PC-3 (cell line): ENCODE results near the gene HAO1. TPM values are rescaled to one million over a fixed set of nuclear protein-coding genes. Genes with fewer than 3 reads are reported as not detected.
"Not testable (repeated sequence)": the region's sequence is repeated elsewhere in the genome, so short reads cannot be mapped to it uniquely, and the experiment has no call there.

Experiments
- ATAC-seq: fragments of 200-7000 bp; cut with Tn5 transposase; 2 replicates; pipeline ENCODE4 v1.9.1; 2020; ENCODE audit warnings: mild to moderate bottlenecking, moderate library complexity
- BruUV-seq: library from RNA; stranded (reverse); fragments of 400-500 nt; replicated peaks from 2 replicates; lab custom pipeline; 2021; lab: Mats Ljungman, UMichigan
- CTCF ChIA-PET: fragments of 300-600 bp; sonication (Branson Sonifier 250); formaldehyde crosslinking; loops from one replicate; lab custom pipeline; 2022; ENCODE audit warnings: antibody characterized with exemption; lab: Charles Lee
- POLR2A ChIA-PET: fragments of 300-600 bp; sonication (Branson Sonifier 250); formaldehyde crosslinking; loops from one replicate; lab custom pipeline; 2022; ENCODE audit warnings: antibody characterized with exemption; ENCODE audit not compliant: unreplicated experiment; lab: Charles Lee
- DNase-seq: peaks from one replicate; pipeline ENCODE4 v3.0.0-alpha.2; 2015
- H2AFZ ChIP-seq: fragments of 300-600 bp; sonication (generic); 2 replicates; pipeline ENCODE4 v1.6.0; 2016; ENCODE audit warnings: antibody characterized with exemption, low read length
- H3F3A ChIP-seq: fragments of 300-600 bp; sonication (generic); one replicate; pipeline ENCODE4 v1.6.0; 2017; ENCODE audit warnings: antibody characterized with exemption, low read length, control low read depth, mild to moderate bottlenecking; ENCODE audit not compliant: unreplicated experiment
- H3K27ac ChIP-seq: fragments of 300-600 bp; sonication (generic); 2 replicates; pipeline ENCODE4 v1.5.1; 2016; ENCODE audit warnings: mild to moderate bottlenecking, low read length
- H3K27me3 ChIP-seq: fragments of 300-600 bp; sonication (generic); 2 replicates; pipeline ENCODE4 v1.6.1; 2016; ENCODE audit warnings: low read length, mixed read lengths
- H3K36me3 ChIP-seq: fragments of 300-600 bp; sonication (generic); 2 replicates; pipeline ENCODE4 v1.6.1; 2016; ENCODE audit warnings: low read depth, mixed run types, low read length, mixed read lengths
- H3K4me1 ChIP-seq: fragments of 300-600 bp; sonication (generic); 2 replicates; pipeline ENCODE4 v1.5.1; 2016; ENCODE audit warnings: low read length; ENCODE audit not compliant: insufficient read depth
- H3K4me2 ChIP-seq: fragments of 300-600 bp; sonication (generic); 2 replicates; pipeline ENCODE4 v1.6.0; 2016; ENCODE audit warnings: low read length
- H3K4me3 ChIP-seq: fragments of 300-600 bp; sonication (generic); 2 replicates; pipeline ENCODE4 v1.5.1; 2016; ENCODE audit warnings: mild to moderate bottlenecking, low read length, mixed read lengths
- H3K79me2 ChIP-seq: fragments of 300-600 bp; sonication (generic); 2 replicates; pipeline ENCODE4 v1.6.1; 2017; ENCODE audit warnings: low read length, mixed read lengths
- H3K9ac ChIP-seq: fragments of 300-600 bp; sonication (generic); 2 replicates; pipeline ENCODE4 v1.6.0; 2016; ENCODE audit warnings: mild to moderate bottlenecking, low read length
- H3K9me2 ChIP-seq: fragments of 300-600 bp; sonication (generic); replicated peaks from 2 replicates; pipeline ENCODE4 v1.6.1; 2016; ENCODE audit warnings: mixed run types, low read length, mixed read lengths
- H3K9me3 ChIP-seq: fragments of 300-600 bp; sonication (generic); 2 replicates; pipeline ENCODE4 v1.6.1; 2016; ENCODE audit warnings: low read length, mixed read lengths
- H4K20me1 ChIP-seq: fragments of 300-600 bp; sonication (generic); 2 replicates; pipeline ENCODE4 v1.6.1; 2016; ENCODE audit warnings: low read length, mixed read lengths
- EZH2 ChIP-seq: fragments of 300-600 bp; sonication (generic); IDR thresholded peaks from one replicate; pipeline ENCODE4 v1.6.1; 2017; ENCODE audit warnings: antibody characterized with exemption, mild to moderate bottlenecking, low read length; ENCODE audit not compliant: unreplicated experiment
- EZH2phosphoT487 ChIP-seq: fragments of 300-600 bp; sonication (generic); IDR thresholded peaks from 2 replicates; pipeline ENCODE4 v1.6.1; 2018; ENCODE audit warnings: mild to moderate bottlenecking, antibody characterized with exemption, low read length, borderline replicate concordance
- intact Hi-C: fragments of 100-400 bp; cut with micrococcal nuclease; formaldehyde crosslinking; loops from 2 replicates; pipeline ENCODE4 v1.9.0; 2023
- total RNA-seq: library from RNA; depleted of rRNA; stranded (reverse); fragments of >200 nt; gene quantifications from 2 replicates; pipeline ENCODE4 v1.2.3, GENCODE V29; 2014
- TF ChIP-seq, protein P1 (sequence below): fragments of 300-600 bp; sonication (generic); conservative IDR thresholded peaks from 2 replicates; pipeline ENCODE4 v1.5.1; 2017; ENCODE audit warnings: antibody characterized with exemption, low read depth, mild to moderate bottlenecking, low read length

Gene HAO1
- total RNA-seq, 1 experiment from 2014 or later, result 0.33 TPM

DNA sequence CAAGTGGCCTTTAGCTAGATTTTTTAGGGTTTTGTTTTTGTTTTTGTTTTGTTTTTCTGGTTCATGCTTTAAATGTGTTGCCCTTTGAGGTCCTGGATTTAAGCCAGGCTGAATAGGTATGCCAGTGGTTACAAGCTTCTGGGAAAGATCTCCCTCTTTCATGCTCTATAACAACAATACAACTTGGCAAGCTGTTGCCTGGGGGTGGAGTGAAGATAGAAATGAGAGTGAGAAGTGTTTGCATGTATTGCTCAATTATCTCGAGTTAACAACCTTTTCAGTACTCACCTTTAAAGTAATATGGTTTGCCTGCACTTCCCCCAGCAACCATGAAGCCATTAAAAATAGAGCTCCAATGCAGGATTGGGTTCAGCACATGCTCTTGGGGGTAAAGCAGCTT lies 19.2 kb upstream of the HAO1 start:
- Histone ChIP-seq H2AFZ (no peak overlapping the region), H3K9me3 (no peaks in the 10 kb centered on the region), H3F3A (no peaks in the 10 kb centered on the region), H3K27me3 (peaks cover 20% of the 10 kb centered on the region; the same call in 1 of the 2 replicates), H3K27ac (no peak overlapping the region), H3K79me2 (no peaks in the 10 kb centered on the region), H3K4me3 (no peak overlapping the region), H4K20me1 (no peaks in the 10 kb centered on the region), H3K4me2 (no peak overlapping the region), H3K9me2 (no peaks in the 10 kb centered on the region), H3K4me1 (no peaks in the 10 kb centered on the region), H3K36me3 (no peaks in the 10 kb centered on the region), H3K9ac (no peak overlapping the region)
- BruUV-seq, result no TSS peak
- DNase-seq (no peak), ATAC-seq (no peak)
- POLR2A ChIA-PET, result no interaction called here
- intact Hi-C loops, result no loop called here
- TF ChIP-seq, protein P1, sequence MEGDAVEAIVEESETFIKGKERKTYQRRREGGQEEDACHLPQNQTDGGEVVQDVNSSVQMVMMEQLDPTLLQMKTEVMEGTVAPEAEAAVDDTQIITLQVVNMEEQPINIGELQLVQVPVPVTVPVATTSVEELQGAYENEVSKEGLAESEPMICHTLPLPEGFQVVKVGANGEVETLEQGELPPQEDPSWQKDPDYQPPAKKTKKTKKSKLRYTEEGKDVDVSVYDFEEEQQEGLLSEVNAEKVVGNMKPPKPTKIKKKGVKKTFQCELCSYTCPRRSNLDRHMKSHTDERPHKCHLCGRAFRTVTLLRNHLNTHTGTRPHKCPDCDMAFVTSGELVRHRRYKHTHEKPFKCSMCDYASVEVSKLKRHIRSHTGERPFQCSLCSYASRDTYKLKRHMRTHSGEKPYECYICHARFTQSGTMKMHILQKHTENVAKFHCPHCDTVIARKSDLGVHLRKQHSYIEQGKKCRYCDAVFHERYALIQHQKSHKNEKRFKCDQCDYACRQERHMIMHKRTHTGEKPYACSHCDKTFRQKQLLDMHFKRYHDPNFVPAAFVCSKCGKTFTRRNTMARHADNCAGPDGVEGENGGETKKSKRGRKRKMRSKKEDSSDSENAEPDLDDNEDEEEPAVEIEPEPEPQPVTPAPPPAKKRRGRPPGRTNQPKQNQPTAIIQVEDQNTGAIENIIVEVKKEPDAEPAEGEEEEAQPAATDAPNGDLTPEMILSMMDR, result no peak
- no peak for TF ChIP-seq EZH2
- TF ChIP-seq EZH2phosphoT487, result no peak
- CTCF ChIA-PET, result no interaction called here

DNA sequence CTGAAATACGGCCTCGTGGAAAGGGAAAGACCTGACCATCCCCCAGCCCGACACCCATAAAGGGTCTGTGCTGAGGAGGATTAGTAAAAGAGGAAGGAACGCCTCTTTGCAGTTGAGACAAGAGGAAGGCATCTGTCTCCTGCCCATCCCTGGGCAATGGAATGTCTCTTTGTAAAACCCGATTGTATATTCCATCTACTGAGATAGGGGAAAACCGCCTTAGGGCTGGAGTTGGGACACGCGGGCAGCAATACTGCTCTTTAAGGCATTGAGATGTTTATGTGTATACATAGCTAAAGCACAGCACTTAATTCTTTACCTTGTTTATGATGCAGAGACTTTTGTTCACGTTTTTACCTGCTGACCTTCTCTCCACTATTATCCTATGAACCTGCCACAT lies 16.3 kb upstream of the HAO1 start:
- BruUV-seq, ATAC-seq, H3K79me2 ChIP-seq, DNase-seq, H3K9me3 ChIP-seq, H3K27ac ChIP-seq, H3K4me1 ChIP-seq, H3K4me3 ChIP-seq, intact Hi-C loops, H3K9ac ChIP-seq, POLR2A ChIA-PET, H3K4me2 ChIP-seq, H3F3A ChIP-seq, H4K20me1 ChIP-seq, H2AFZ ChIP-seq, H3K9me2 ChIP-seq, H3K36me3 ChIP-seq, CTCF ChIA-PET: not testable (repeated sequence)
- H3K27me3 ChIP-seq, result peaks cover 17% of the 10 kb centered on the region; the same call in 1 of the 2 replicates

DNA sequence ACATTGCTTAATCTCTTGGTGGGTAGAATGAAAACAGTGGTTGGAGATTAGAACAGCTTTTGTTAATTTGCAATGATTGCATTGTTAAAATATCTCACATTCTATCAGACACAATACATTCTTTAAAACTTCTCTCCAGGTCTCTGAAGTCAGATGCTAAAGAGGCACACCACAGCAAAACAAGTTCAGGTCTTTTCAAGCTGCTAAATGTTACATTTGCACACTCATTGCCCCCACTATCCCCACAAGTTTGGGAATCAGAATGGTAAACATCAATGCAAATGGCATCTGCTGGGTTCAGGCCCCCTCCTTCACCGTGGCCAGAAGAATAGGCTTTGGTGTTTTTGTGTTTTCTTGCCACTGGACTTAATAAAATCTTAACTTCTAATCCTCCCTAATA lies 10.1 kb upstream of the HAO1 start:
- 0 out of 2 replicates have a peak, but pooled peaks cover 3% of the 10 kb centered on the region for H3K9me2 ChIP-seq
- H3K36me3 ChIP-seq, result no peaks in the 10 kb centered on the region
- H3K4me2 ChIP-seq, result no peak overlapping the region
- H3K4me1 ChIP-seq, result no peaks in the 10 kb centered on the region
- no peaks in the 10 kb centered on the region for H3F3A ChIP-seq
- intact Hi-C loops, result no loop called here
- TF ChIP-seq, protein P1, result no peak
- TF ChIP-seq EZH2phosphoT487 (no peak), EZH2 (no peak)
- no peaks in the 10 kb centered on the region for H3K9me3 ChIP-seq
- POLR2A ChIA-PET, result no interaction called here
- no peak for DNase-seq
- no peak overlapping the region for H3K27ac ChIP-seq
- no peaks in the 10 kb centered on the region for H3K79me2 ChIP-seq
- H3K9ac ChIP-seq, result no peak overlapping the region
- no peak for ATAC-seq
- no TSS peak for BruUV-seq
- no peak overlapping the region for H2AFZ ChIP-seq
- H3K4me3 ChIP-seq, result no peak overlapping the region
- peaks cover 33% of the 10 kb centered on the region; the same call in 1 of the 2 replicates for H3K27me3 ChIP-seq
- CTCF ChIA-PET, result no interaction called here
- H4K20me1 ChIP-seq, result no peaks in the 10 kb centered on the region
